AG04449 (cell line): Measurements from ENCODE around the gene ENOX1.

ENCODE experiments used
- CTCF ChIA-PET: fragments of 350-600 bp; formaldehyde crosslinking; extraction: SDS; loops from one replicate; lab custom pipeline; 2021; ENCODE audit warnings: antibody characterized with exemption; lab: Yijun Ruan, JAX
- POLR2A ChIA-PET: fragments of 400-600, 350-600 bp; formaldehyde crosslinking; extraction: SDS; loops from one replicate; lab custom pipeline; 2020; ENCODE audit warnings: antibody characterized with exemption, inconsistent platforms; lab: Yijun Ruan, JAX
- DNase-seq: peaks from one replicate; pipeline ENCODE4 v3.0.0-alpha.2; 2010; ENCODE audit warnings: low read depth, low spot score
- H3K4me3 ChIP-seq: 2 replicates; pipeline ENCODE4 v1.5.1; 2011; ENCODE audit warnings: low read depth, mild to moderate bottlenecking, control low read depth, low read length
- CTCF ChIP-seq: IDR thresholded peaks from one replicate; pipeline ENCODE4 v1.5.1; 2011; ENCODE audit warnings: mild to moderate bottlenecking, moderate library complexity, low read length, control low read depth, inconsistent platforms; ENCODE audit not compliant: insufficient read depth; ENCODE audit errors: missing control alignments

The ENOX1 gene

GRCh38 chr13:43597599-43597945 is 189.2 kb downstream of the ENOX1 start:
- TF ChIP-seq CTCF: no peak
- ChIA-PET CTCF (no interaction called here), POLR2A (no interaction called here)
- H3K4me3 ChIP-seq: no peak overlapping the region
- DNase-seq: no peak

- DNase-seq: no peak
- ChIA-PET POLR2A (no interaction called here), CTCF (no interaction called here)
- H3K4me3 ChIP-seq: no peak overlapping the region
- TF ChIP-seq CTCF: no peak
Measured at GRCh38 chr13:43596924-43597598, 189.7 kb downstream of the ENOX1 start.

GRCh38 chr13:43596006-43596405 is 190.8 kb downstream of the ENOX1 start:
- TF ChIP-seq CTCF: no peak

GRCh38 chr13:43587376-43587775 is 199.4 kb downstream of the ENOX1 start:
- H3K4me3 ChIP-seq: no peak overlapping the region
- ChIA-PET CTCF (no interaction called here), POLR2A (no interaction called here)
- TF ChIP-seq CTCF: no peak
- DNase-seq: no peak

More at GRCh38 chr13:43596006-43596405, 190.8 kb downstream of the ENOX1 start:
- POLR2A ChIA-PET: no interaction called here
- no peak for DNase-seq
- CTCF ChIA-PET: no interaction called here
- H3K4me3 ChIP-seq: no peak overlapping the region

GRCh38 chr13:43584751-43585150 is 202.0 kb downstream of the ENOX1 start:
- DNase-seq: no peak
- ChIA-PET POLR2A (no interaction called here), CTCF (no interaction called here)
- no peak for TF ChIP-seq CTCF
- H3K4me3 ChIP-seq: no peak overlapping the region

GRCh38 chr13:43583321-43583720 is 203.5 kb downstream of the ENOX1 start:
- no peak overlapping the region for H3K4me3 ChIP-seq
- DNase-seq: no peak
- no peak for TF ChIP-seq CTCF
- POLR2A ChIA-PET: no interaction called here
- CTCF ChIA-PET: no interaction called here
